G401 (cell line): Measurements from ENCODE around the gene SLC12A8. TPM values are rescaled to one million over a fixed set of nuclear protein-coding genes. Genes with fewer than 3 reads are reported as not detected.
"Not testable (repeated sequence)": the region's sequence is repeated elsewhere in the genome, so short reads cannot be mapped to it uniquely, and the experiment has no call there.

Experiments
- DNase-seq: peaks from one replicate; pipeline ENCODE4 v3.0.0-alpha.2; 2015; ENCODE audit warnings: low spot score
- in situ Hi-C: cut with HindIII; loops from 2 replicates; pipeline ENCODE4 v1.10.0; 2016; ENCODE audit warnings: low sequenced_read_pairs, mixed read lengths
- total RNA-seq: library from RNA; depleted of rRNA; stranded (reverse); fragments of >200 nt; shearing (Covaris generic); gene quantifications from 2 replicates; pipeline ENCODE4 v1.2.3, GENCODE V29; 2014

The SLC12A8 gene
- total RNA-seq, 1 experiment from 2014 or later, result not detected

GRCh38 chr3:125104639-125105038, 107.9 kb downstream of the SLC12A8 start:
- in situ Hi-C loops, result no loop called here
- DNase-seq, result no peak

- DNase-seq, result no peak
- in situ Hi-C loops, result no loop called here
These were observed 109.1 kb downstream of the SLC12A8 start for GRCh38 chr3:125103406-125103805.

DNA sequence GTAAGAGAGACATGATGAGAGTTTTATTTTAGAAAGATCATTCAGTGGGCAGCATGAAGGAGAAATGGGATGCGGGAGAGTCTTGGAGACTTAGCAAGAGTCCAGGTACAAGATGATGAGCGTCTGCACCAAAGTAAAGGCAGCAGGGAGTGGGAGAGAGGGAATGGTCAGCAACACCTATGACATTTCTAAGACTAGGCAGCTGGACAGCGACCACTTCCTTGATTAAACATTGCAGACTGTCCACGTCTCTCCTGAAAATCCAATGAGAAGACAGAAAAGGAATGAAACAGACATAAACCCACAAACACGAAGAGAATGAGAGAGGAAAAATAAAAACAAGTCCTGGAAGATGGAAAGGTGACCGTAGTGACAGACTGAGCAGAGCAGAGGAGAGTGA, 110.1 kb downstream of the SLC12A8 start:
- DNase-seq, result no peak
- in situ Hi-C loops, result no loop called here

GRCh38 chr3:125098611-125099291, 113.8 kb downstream of the SLC12A8 start:
- no peak for DNase-seq
- in situ Hi-C loops, result no loop called here

DNA sequence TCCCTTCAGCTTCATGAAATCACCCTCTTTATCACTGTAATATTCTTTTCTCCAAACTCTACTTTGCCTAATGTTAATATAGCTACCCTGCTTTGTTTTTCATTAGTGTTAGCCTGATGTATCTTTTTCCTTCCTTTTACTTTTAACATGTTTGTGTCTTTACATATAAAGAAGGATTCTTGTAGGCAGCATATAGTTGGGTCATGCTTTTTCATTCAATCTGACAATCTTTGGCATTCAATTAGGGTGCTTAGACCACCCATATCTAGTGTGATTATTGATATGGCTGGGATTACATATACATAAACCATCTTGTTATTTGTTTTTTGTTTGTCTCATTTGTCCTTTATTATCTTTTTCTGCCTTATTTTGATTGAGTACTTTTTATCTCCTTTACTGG, 121.9 kb downstream of the SLC12A8 start:
- in situ Hi-C loops, result no loop called here
- DNase-seq, result no peak

DNA sequence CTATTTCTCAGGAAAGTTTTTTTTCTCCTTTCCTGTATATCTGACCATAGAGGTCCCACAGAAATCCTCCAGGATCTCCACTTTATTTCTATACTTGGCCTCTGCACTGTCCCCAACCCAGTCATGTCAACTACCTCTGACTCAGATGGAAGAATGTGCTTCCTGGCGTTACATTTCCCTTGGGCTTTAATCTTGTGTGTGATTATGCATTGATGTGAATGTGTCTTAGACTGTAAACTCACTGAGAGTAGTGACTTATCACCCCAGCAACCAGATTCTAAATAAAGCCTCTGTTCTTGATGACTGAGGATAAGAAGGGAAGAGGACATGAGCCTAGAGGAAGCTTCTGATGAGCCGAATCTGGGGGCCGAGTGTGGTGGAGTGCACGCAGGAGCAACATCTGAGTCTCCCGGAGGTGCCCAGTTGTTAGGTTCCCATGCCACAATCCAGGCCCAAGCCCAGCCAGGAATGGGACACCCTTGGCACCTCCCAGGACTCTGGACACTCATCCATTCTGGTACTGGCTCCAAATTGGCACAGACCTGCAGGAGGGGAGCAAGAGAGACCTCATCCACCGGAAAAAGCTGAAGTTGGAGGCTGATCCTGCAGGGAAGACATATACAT, 124.7 kb downstream of the SLC12A8 start:
- in situ Hi-C loops, result no loop called here
- no peak for DNase-seq

- in situ Hi-C loops, result no loop called here
These were observed 127.4 kb downstream of the SLC12A8 start for GRCh38 chr3:125085166-125085565.

DNA sequence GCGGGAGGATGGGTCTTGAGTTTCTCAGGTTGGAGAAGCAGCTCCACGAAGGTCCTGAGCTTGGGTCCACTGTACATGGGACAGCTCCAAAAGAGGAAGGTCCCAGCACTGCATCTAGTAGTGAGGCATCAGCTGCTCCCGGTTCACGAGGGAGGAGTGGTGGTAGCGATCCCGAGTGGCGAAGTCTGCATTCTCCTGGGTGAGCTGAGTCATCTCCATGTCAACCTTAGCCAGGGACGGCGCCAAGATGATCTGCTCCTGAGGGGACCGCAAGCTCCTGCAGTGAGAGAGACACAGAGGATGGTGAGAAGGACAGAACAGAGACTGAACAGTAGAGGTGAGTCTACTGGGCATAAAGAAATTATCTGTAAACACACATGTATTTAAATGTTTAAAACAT, 128.8 kb downstream of the SLC12A8 start:
- in situ Hi-C loops, result no loop called here

More at GRCh38 chr3:125085166-125085565, 127.4 kb downstream of the SLC12A8 start:
- no peak for DNase-seq

DNA sequence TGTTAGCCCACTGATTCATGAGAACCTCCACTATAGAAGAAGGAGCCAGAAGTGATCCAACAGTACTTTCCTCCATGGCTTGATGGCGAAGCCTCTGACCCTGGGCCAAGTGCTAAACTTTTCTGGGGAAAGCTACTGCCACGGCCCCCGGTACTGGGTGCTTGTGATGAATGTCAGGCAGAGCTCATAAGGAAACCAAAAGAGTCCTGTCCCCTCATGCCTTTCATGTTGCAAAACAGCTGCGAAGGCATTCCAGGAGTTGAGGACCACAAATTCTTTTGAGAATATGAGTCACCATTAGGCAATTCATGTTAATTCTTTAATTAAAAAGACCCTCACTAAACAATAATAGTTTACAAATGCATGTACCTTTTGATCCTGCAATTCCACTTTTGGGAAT, 130.2 kb downstream of the SLC12A8 start:
- DNase-seq, in situ Hi-C loops: not testable (repeated sequence)

More for the DNA sequence above, 128.8 kb downstream of the SLC12A8 start:
- DNase-seq, result no peak

GRCh38 chr3:125080077-125080476, 132.5 kb downstream of the SLC12A8 start:
- in situ Hi-C loops, result no loop called here
- DNase-seq, result no peak

GRCh38 chr3:125079675-125080045, 132.9 kb downstream of the SLC12A8 start:
- in situ Hi-C loops, result no loop called here
- DNase-seq, result no peak

DNA sequence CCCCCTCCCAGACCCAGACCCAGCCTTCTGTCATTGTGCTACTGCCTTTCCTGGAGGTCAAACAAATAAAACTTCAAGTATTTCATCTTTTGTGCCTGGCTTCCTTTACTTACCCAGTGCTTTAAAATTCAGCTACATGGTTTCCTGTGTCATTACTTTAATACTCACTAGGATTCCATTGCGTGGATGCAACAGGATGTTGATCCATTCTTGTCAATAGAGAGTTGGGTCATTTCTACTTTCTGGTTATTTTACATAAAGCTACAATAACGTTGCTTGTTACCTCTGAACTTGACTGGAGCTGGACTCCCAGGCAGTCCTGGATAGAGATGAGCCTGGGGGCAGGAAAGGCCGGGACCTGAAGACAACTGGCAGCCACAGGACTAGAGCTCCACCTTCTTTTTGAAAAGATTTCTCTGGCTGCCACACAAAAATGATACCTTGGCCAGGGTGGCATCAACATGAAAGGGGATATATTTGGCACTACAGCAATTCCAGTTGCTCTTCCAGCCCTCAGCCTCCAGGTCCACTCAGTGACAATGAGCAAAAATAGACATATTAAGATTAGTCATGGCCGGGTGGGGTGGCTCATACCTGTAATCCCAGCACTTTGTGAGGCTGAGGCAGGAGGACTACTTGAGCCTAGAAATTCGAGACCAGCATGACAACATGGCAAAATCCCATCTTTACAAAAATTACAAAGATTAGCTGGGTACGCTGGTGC, 133.4 kb downstream of the SLC12A8 start:
- in situ Hi-C loops, result no loop called here
- DNase-seq, result no peak

DNA sequence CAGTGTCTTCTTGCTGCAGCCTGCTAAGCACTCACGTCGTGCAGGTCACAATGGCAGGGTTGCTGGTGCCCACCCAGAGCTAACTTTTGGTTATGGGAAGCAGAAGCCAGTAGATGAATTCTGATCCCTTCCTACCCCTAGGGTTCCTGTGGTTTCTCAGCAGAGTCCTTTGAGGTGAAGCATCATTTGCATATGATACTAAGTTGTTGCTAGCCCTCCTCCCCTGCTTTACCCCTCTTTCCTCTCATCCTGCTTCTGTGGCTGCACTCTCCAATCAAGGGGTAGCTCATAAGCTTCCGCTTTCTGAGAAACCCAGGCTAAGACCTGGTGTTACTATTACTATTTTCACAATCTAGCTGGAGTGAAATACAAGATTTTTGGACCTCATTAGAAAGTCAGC, 134.7 kb downstream of the SLC12A8 start:
- DNase-seq, result no peak
- in situ Hi-C loops, result no loop called here

DNA sequence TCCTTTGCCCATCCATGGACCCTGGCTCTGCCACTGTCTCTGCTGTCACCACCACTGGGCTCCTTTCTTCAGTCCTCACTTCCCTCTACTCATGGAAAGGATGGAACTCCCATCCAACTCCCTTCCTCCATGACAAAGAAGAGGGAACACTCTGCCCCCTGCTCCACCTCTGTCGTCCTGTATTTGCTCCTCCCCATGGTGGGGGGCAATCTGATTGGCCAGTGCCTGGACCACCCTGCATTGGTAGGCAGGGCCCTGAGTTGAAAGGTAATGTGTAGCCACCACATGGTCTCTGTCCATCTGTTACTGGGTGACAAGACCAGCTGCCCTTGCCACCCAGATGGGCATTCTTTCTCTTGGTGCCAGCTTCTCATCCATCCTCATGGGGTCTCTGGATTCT, 136.1 kb downstream of the SLC12A8 start:
- in situ Hi-C loops, result no loop called here
- DNase-seq, result no peak

GRCh38 chr3:125075738-125076137, 136.8 kb downstream of the SLC12A8 start:
- no peak for DNase-seq
- in situ Hi-C loops, result no loop called here

DNA sequence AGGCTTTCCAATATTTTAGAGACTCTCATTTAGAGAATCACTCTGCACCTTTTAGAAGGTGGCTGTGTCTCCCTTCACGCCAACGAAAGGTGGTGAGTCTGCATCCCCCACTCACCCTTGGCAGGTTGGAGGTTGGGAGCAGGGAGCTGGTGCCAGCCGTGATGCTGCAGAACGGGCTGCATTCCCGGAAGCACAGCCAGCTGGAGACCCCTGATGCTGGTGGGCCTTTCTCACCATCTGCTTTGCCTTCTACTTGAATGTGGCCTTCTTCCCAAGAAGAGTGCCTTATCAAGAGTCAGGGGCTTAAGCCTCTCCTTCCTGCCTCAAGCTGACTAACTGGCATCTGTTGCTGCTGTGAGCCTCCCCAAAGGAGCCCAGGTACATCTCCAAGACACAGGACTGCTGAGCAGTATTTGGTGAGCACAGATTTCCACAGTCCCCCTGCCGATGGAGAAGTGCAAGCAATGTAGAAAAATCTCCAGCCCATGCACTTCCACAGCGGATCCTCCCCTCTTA, 139.1 kb downstream of the SLC12A8 start:
- in situ Hi-C loops, result no loop called here
- DNase-seq, result no peak

DNA sequence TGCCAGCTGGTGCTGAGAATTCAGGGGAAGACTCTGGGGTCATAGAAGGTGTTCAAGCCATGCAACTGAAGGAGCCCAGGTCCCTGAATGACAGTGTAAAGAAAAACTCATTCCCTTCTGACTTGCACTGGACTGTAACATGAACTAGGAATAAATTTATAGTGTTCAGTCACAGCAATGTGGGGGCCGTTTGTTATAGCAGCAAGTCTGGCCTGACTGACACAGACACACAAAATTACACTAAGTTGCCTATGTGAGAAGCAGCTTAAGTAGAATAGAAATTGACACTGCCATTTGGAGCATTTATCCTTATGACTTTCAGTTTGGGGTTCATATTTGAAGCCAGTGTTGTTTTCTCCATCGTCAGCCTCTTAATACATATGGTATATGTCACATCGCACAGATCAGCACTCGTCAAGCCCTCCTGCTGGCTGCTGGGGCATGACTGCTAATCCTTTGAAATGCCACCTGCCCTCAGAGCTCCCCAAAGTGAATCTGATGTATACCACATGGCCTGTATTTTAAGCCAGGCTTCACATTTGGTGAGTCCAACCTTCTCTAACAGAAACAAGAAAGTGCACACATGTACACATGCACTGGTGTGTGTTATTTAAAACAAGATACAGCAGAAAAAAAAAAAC, 139.7 kb downstream of the SLC12A8 start:
- in situ Hi-C loops, result no loop called here
- no peak for DNase-seq

GRCh38 chr3:125072301-125072700, 140.2 kb downstream of the SLC12A8 start:
- in situ Hi-C loops, result no loop called here
- no peak for DNase-seq

DNA sequence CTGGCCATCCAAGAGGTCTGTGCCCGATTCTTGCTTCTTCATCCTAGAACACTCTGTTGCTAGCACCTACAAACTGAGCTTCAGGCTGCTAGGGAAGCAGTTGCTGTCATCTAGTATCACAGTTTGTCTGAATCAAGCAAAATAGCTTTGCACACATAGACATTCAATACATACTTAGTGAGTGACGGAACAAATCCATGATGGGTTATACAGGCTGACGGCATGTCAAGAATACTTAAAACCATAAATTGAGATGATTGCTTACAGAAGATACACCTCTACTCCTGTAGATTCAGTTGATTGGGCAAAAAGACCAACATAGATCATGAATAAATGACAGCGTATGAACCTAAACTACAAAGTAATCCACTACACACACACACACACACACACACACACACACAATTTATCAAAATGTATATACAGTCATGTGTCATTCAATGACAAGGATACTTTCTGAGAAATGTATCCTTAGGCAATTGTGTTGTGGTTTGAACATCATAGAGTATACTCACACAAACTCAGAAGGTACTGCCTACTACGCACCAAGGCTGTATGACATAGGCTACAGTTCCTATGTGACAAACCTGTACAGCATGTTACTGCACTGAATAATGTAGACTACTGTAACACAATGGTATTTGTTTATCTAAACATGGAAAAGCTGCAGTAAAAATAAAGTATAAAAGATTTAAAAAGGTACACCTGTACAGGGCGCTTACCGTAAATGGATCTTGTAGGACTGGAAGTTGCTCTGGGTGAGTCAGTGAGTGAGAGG, 142.4 kb downstream of the SLC12A8 start:
- no peak for DNase-seq
- in situ Hi-C loops, result no loop called here
